HG03460 (cell line): ENCODE measurements around the gene ZBTB7C.

ENCODE experiments used
- ATAC-seq: cut with Tn5 transposase; IDR thresholded peaks from one replicate; pipeline ENCODE4 v1.9.1; 2021; ENCODE audit not compliant: unreplicated experiment

ZBTB7C gene

GRCh38 chr18:48073211-48073930 is 335.8 kb downstream of the ZBTB7C start:
- no peak for ATAC-seq

- no peak for ATAC-seq
These were observed 336.6 kb downstream of the ZBTB7C start for GRCh38 chr18:48072428-48073204.

- no peak for ATAC-seq
These were observed 340.2 kb downstream of the ZBTB7C start for GRCh38 chr18:48068916-48069445.

DNA sequence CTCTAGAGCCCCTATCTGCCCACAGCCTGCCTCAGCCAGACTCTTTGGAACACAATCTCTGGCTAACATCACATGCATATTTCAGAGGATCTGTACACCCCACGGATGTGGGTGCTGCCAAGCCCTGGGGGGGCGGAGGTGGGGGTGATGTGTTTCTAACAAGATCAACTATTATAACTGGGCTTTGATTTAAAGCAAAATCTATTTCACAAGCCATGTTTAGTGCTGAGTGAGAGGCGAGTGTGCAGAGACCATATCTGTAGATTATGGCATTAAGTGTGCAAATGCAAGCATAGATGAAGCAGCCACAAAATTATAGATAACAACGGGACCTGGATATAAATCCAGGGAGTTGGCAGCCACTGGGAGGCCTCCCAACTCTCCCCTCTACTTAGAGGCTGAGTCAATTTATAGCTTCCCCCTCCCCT is 342.9 kb downstream of the ZBTB7C start:
- ATAC-seq, result no peak

DNA sequence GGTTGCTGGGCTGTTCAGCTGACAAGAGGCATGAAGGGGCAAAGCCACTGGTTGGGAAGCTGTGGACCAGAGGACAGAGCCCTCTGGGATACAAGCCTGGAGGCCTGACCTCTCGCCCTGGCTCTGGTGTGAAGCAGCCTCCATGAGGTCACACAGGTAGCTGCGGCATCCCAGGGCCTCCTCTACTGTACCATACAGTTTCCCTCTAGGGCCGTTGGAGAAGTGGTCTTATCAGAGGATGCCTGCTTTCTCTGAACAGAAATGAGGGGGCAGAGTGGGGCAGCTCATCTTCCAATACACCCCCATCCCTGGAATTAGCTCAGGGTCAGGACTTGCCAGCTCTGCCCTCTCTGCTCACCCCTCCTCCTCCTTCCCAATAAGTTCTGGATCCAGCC is 343.6 kb downstream of the ZBTB7C start:
- no peak for ATAC-seq

DNA sequence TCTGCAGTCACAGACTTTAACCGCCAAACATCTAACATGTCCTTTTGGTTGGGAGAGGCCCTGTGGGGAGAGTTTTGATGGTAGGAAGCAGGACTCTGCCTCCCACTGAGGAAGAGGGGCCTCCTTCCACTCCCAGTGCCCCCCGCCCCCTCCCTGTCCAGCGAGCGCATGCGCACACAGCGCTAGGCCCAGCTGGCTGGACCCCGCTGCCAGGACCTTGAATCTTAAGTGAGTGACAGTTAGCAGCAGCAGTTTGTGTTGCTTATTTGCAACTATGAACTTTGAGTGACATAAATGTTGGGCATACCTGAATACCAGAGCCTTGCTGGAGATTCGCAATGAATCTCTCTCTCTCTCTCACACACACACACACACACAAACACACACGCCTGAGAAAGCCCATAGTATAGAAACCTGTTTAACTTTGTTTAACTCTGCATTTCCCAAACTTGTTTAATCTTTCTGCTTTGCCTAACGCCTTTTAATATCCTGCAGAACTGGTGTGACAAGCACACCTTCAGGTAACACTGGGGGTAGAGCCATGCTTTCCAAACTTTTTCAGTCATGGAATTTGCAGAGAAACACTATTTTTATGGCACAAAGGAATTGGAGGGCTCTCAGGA is 344.1 kb downstream of the ZBTB7C start:
- ATAC-seq, result no peak

DNA sequence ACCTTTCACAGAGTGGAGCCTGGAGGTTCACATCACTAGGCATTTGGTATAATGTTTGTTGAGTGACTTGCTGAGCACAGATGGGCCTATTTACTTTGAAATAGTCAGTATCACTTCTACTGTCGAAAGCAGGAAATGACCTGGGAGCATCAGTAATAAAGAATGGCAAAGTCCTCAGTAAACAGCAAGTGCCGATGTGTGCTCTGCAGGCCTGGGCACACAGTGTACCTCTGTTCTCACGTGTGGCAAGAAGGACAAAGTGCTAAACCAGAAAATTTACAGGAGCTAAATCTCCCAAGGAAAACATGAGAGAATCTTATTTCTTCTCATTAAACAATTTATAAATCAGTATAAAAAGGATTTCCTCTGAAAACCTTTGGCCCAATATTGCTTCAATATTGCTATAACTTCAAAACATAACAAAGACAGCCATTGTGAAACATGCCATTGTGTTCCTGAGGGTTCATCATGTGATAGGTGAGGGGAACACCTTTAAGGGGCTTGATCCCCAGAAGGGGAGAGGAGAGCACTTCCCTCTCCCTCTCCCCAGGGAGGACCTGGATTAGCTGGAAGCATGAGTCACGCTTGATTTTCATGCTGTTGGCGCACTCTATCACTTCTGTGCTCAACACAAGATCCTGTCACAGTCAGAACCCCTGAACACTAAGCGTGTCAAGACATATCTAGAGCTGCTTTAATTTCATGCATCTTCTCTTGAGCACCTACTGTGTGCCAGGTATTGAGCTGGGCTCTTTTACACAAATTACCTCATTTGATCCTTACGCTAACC is 347.2 kb downstream of the ZBTB7C start:
- no peak for ATAC-seq

GRCh38 chr18:48060970-48061369 is 348.2 kb downstream of the ZBTB7C start:
- ATAC-seq, result no peak

DNA sequence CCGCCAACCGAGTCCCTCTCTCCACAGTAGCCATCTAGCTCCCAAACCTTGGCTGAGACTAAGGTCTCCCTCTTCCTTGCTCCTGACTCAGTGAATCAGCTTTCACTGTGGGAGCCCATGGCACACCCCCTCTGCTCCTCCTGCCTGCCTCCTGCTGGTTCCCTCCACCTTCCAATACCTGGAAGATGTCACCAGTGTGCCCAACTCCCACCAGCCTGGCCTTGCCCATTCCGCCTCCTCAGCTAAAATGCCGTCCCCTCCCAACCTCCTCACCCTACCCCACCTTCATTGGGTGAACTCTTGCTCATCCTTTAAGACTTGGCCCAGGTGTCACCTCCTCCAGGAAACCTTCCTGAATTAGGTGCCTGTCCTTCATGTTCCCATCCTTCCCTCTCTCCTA is 348.8 kb downstream of the ZBTB7C start:
- ATAC-seq, result no peak

- no peak for ATAC-seq
These were observed 349.6 kb downstream of the ZBTB7C start for GRCh38 chr18:48059455-48060010.

DNA sequence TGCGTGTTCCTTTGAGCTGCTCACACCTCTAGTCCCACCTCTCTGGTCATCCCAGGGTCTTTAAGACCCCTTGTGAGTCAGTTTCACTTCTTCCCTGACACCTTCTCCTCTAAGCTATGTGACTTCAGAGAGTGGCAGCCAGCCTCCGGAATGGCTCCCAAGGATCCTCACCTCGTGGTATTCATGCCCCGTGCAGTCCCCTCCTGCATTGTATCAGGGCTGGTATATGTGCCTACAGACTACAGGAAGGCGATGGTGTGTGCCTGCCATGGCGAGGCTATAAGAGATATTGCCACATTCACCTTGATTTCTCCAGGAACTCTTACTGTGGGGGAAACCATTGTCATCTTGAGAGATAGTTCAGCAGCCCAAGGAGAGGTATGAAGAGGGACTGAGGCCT is 350.7 kb downstream of the ZBTB7C start:
- no peak for ATAC-seq

- no peak for ATAC-seq
These were observed 352.2 kb downstream of the ZBTB7C start for GRCh38 chr18:48057018-48057417.

DNA sequence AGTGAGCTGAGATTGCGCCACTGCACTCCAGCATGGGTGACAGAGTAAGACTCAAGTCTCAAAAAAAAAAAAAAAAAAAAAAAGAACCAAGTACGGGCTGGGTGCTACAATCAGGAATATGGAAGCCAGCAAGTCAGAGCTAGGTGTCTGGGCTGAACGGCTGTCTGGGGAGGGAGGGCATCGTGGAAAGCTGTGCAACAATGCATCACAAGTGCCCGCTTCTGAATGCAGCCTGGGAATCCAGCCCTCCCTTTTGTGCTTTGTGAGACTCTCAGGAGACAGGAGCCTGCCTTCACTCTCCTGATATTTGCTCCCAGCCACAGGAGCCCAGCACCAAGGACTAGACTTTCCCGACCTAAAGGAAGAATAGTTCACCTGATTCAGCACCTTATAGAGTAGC is 353.8 kb downstream of the ZBTB7C start:
- no peak for ATAC-seq

GRCh38 chr18:48053881-48054816 is 355.0 kb downstream of the ZBTB7C start:
- ATAC-seq, result no peak

DNA sequence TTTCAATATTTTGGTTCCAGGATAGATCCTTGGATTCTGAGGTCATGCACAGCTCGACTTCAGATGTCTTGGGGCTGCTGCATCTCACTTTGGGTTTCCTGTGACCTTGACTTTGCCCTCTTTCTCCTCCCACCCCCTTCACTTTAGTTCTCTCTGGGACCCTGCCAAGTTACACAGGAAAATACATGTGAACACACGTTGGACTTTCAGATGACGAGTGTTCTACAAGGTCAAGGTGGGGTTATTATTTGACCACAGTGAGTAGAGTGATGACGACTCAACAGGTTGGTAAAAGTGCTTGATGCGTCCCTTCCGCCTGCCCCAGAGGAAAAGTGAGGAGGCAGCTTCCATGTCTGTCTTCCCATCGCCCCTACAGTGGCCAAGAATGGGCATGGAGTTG is 356.3 kb downstream of the ZBTB7C start:
- ATAC-seq, result no peak

DNA sequence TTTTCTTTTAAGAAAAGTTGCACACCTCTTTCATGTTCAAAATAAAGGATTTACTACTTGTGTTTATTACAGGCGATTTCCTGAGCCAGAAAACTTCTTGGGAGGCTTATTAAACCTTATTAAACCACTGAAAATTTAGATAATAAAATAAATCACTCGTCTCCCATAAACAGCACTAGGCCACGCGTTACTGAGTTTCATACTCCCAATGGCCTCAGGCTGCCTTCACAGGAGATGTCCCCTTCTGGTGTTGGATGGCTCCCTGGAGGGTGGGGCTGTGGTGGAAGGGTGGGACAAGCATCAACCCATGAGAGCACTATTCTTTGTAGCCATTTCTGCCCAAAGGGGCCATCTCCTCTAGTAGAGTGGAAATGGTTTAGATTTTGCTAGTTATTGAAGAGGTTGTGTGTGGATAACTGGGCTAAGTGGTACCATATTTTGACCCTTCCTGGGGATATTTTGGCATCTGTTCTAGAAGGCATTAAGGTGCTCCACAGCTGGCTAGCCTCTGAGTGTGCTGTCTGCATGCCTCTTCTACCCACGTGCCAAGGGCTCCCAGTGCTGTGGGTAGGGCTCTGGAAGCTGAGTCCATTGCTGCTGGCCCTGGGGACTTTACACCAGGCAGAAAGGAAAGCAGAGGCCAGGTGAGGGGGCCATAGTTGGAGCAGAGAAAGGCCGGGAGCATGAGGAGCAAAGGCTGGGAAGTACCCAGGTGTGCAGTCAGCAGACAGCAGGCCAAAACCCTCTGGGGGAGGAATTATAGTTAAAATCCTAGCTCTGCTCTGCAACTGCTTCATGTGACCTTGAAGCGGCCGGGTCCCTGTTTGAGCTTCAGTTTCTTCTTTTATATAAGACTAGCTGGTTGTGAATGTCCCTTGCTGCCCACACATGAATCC is 357.0 kb downstream of the ZBTB7C start:
- no peak for ATAC-seq

- no peak for ATAC-seq
These were observed 359.0 kb downstream of the ZBTB7C start for GRCh38 chr18:48050176-48050575.

- ATAC-seq, result no peak
These were observed 359.4 kb downstream of the ZBTB7C start for GRCh38 chr18:48049757-48050156.

- ATAC-seq, result no peak
These were observed 360.9 kb downstream of the ZBTB7C start for GRCh38 chr18:48048251-48048650.
